GM18861 (cell line): ENCODE results near the gene SOX11.

ENCODE experiments used
- ATAC-seq: cut with Tn5 transposase; IDR thresholded peaks from one replicate; pipeline ENCODE4 v1.9.1; 2021; ENCODE audit not compliant: unreplicated experiment

Gene SOX11

GRCh38 chr2:5722236-5722635, 30.1 kb downstream of the SOX11 start:
- ATAC-seq = no peak

- ATAC-seq = no peak
Observed at GRCh38 chr2:5723791-5724735, 31.9 kb downstream of the SOX11 start.

GRCh38 chr2:5725072-5725471, 32.9 kb downstream of the SOX11 start:
- no peak for ATAC-seq

- no peak for ATAC-seq
Observed at GRCh38 chr2:5725794-5726463, 33.7 kb downstream of the SOX11 start.

- ATAC-seq = no peak
Observed at GRCh38 chr2:5727235-5727634, 35.1 kb downstream of the SOX11 start.

- no peak for ATAC-seq
Observed at GRCh38 chr2:5729416-5729815, 37.2 kb downstream of the SOX11 start.

GRCh38 chr2:5730386-5730785, 38.2 kb downstream of the SOX11 start:
- ATAC-seq = no peak

- ATAC-seq = no peak
Observed at GRCh38 chr2:5734859-5735520, 42.8 kb downstream of the SOX11 start.

- no peak for ATAC-seq
Observed at GRCh38 chr2:5735521-5735861, 43.3 kb downstream of the SOX11 start.

GRCh38 chr2:5736050-5736449, 43.9 kb downstream of the SOX11 start:
- no peak for ATAC-seq

- ATAC-seq = no peak
Observed at GRCh38 chr2:5736886-5737285, 44.7 kb downstream of the SOX11 start.

- ATAC-seq = no peak
Observed at GRCh38 chr2:5740053-5740452, 47.9 kb downstream of the SOX11 start.

- ATAC-seq = no peak
Observed at GRCh38 chr2:5740817-5741216, 48.6 kb downstream of the SOX11 start.

GRCh38 chr2:5741242-5741641, 49.1 kb downstream of the SOX11 start:
- no peak for ATAC-seq

- ATAC-seq = no peak
Observed at GRCh38 chr2:5742126-5742525, 49.9 kb downstream of the SOX11 start.

GRCh38 chr2:5748391-5748790, 56.2 kb downstream of the SOX11 start:
- no peak for ATAC-seq

GRCh38 chr2:5748946-5749345, 56.8 kb downstream of the SOX11 start:
- ATAC-seq = no peak

GRCh38 chr2:5749347-5749746, 57.2 kb downstream of the SOX11 start:
- no peak for ATAC-seq
